Panc1 (cell line): Measurements from ENCODE around the gene COL27A1. TPM values are rescaled to one million over a fixed set of nuclear protein-coding genes. Genes with fewer than 3 reads are reported as not detected.

ENCODE experiments used
- ATAC-seq: fragments of 200-7000 bp; cut with Tn5 transposase; 2 replicates; pipeline ENCODE4 v1.9.1; 2020; ENCODE audit warnings: mild to moderate bottlenecking, moderate library complexity
- BruUV-seq: library from RNA; stranded (reverse); fragments of 400-500 nt; replicated peaks from 2 replicates; lab custom pipeline; 2021; lab: Mats Ljungman, UMichigan
- CTCF ChIA-PET: fragments of 300-600 bp; sonication (Branson Sonifier 250); formaldehyde crosslinking; loops from one replicate; lab custom pipeline; 2022; ENCODE audit warnings: antibody characterized with exemption; lab: Charles Lee
- POLR2A ChIA-PET: fragments of 300-600 bp; sonication (Branson Sonifier 250); formaldehyde crosslinking; loops from one replicate; lab custom pipeline; 2022; ENCODE audit warnings: antibody characterized with exemption; lab: Charles Lee
- DNase-seq: peaks from one replicate; pipeline ENCODE4 v3.0.0-alpha.2; 2010; ENCODE audit warnings: low read depth, low spot score
- H3K27ac ChIP-seq: 2 replicates; pipeline ENCODE4 v1.5.1; 2011; ENCODE audit warnings: mild to moderate bottlenecking, low read length, inconsistent platforms
- H3K27me3 ChIP-seq: fragments of 200-500 bp; sonication (Bioruptor generic); 2 replicates; pipeline ENCODE4 v1.6.0; 2014; ENCODE audit warnings: low read length, inconsistent platforms; ENCODE audit not compliant: control insufficient read depth, insufficient read depth
- H3K36me3 ChIP-seq: fragments of 200-500 bp; sonication (Bioruptor generic); 2 replicates; pipeline ENCODE4 v1.5.1; 2014; ENCODE audit warnings: inconsistent platforms, mild to moderate bottlenecking, low read length, moderate library complexity; ENCODE audit not compliant: control insufficient read depth, insufficient read depth
- H3K4me1 ChIP-seq: 2 replicates; pipeline ENCODE4 v1.5.1; 2011; ENCODE audit warnings: inconsistent platforms, mild to moderate bottlenecking, low read length, moderate library complexity; ENCODE audit not compliant: control insufficient read depth, insufficient read depth
- H3K4me3 ChIP-seq, 2 experiments: 2 replicates each; pipeline ENCODE4 v1.5.1; 2011 to 2012; ENCODE audit warnings: low read depth in 2 of 2, low read length in 2 of 2, mild to moderate bottlenecking in 2 of 2, inconsistent platforms in 1 of 2, moderate library complexity in 1 of 2
- H3K9me3 ChIP-seq: fragments of 200-500 bp; sonication (Bioruptor generic); 2 replicates; pipeline ENCODE4 v1.5.1; 2014; ENCODE audit warnings: low read depth, mild to moderate bottlenecking, inconsistent platforms, low read length, moderate library complexity; ENCODE audit not compliant: control insufficient read depth, insufficient read depth
- CTCF ChIP-seq: fragments of 450-650 bp; IDR thresholded peaks from 2 replicates; pipeline ENCODE4 v1.5.1; 2017; ENCODE audit warnings: mild to moderate bottlenecking
- POLR2AphosphoS5 ChIP-seq: IDR thresholded peaks from 2 replicates; pipeline ENCODE4 v1.6.1; 2012; ENCODE audit warnings: mild to moderate bottlenecking, low read depth, low read length, moderate library complexity
- REST ChIP-seq, 2 experiments: IDR thresholded peaks; 2 replicates each; pipeline ENCODE4 v1.6.1; 2011 to 2012; ENCODE audit warnings: low read depth in 2 of 2, control low read depth in 1 of 2, low read length in 1 of 2, mild to moderate bottlenecking in 1 of 2, moderate library complexity in 1 of 2; ENCODE audit not compliant: insufficient read depth in 1 of 2
- SIN3A ChIP-seq: IDR thresholded peaks from 2 replicates; pipeline ENCODE4 v1.6.1; 2012; ENCODE audit warnings: low read depth, mild to moderate bottlenecking, low read length, moderate library complexity, borderline replicate concordance; ENCODE audit not compliant: insufficient read depth
- TCF7L2 ChIP-seq: IDR thresholded peaks from 2 replicates; pipeline ENCODE4 v1.6.1; 2011; ENCODE audit warnings: mild to moderate bottlenecking, low read depth, low read length, inconsistent platforms
- in situ Hi-C: cut with HindIII; loops from 2 replicates; pipeline ENCODE4 v1.10.0; 2016; ENCODE audit warnings: low sequenced_read_pairs, low pct_unique_long_range_greater_than_20kb
- intact Hi-C: fragments of 100-400 bp; cut with micrococcal nuclease; formaldehyde crosslinking; loops from one replicate; pipeline ENCODE4 v1.10.0; 2022; ENCODE audit not compliant: unreplicated experiment
- total RNA-seq: library from RNA; stranded (reverse); gene quantifications from one replicate; pipeline ENCODE4 v1.2.1, GENCODE V29; 2021; ENCODE audit not compliant: unreplicated experiment

COL27A1 gene
- total RNA-seq, 1 experiment from 2014 or later, result 5.1 TPM

- TF ChIP-seq POLR2AphosphoS5, result no peak
- no peak for TF ChIP-seq SIN3A
- no peak for TF ChIP-seq REST (IDR thresholded peaks at IDR 0.05; ENCODE audit: insufficient read depth in 1 of 2, low read depth in 2 of 2, low read length in 1 of 2)
- TF ChIP-seq CTCF, result no peak
- no peak for TF ChIP-seq TCF7L2
- in situ Hi-C loops, result no loop called here
- no peaks in the 10 kb centered on the region for H3K4me1 ChIP-seq
- POLR2A ChIA-PET, result interaction anchor here (0.6 kb wide), 1 partner anchor 16 kb away, joined by 4 read pairs; no protein-coding TSS in a partner anchor
- intact Hi-C loops, result no loop called here
- BruUV-seq, result no TSS peak
- DNase-seq (no peak), ATAC-seq (no peak)
- no peak overlapping the region for H3K27ac ChIP-seq
- CTCF ChIA-PET, result no interaction called here
- H3K27me3 ChIP-seq, result no peaks in the 10 kb centered on the region
- H3K36me3 ChIP-seq, result no peaks in the 10 kb centered on the region
- H3K4me3 ChIP-seq, result no peak overlapping the region
- no peaks in the 10 kb centered on the region for H3K9me3 ChIP-seq
Measured at GRCh38 chr9:114236391-114237138, 81.2 kb downstream of the COL27A1 start.

GRCh38 chr9:114237247-114237646 lies 81.9 kb downstream of the COL27A1 start:
- TF ChIP-seq POLR2AphosphoS5 (no peak), TCF7L2 (no peak), SIN3A (no peak), CTCF (no peak), REST (IDR thresholded peaks at IDR 0.05; ENCODE audit: insufficient read depth in 1 of 2, low read depth in 2 of 2, low read length in 1 of 2) (no peak)
- Histone ChIP-seq H3K4me3 (no peak overlapping the region), H3K27me3 (no peaks in the 10 kb centered on the region), H3K4me1 (no peaks in the 10 kb centered on the region), H3K36me3 (no peaks in the 10 kb centered on the region), H3K27ac (no peak overlapping the region), H3K9me3 (no peaks in the 10 kb centered on the region)
- ChIA-PET POLR2A (no interaction called here), CTCF (interaction anchor here (0.6 kb wide), 1 partner anchor 53 kb away, joined by 6 read pairs; no protein-coding TSS in a partner anchor)
- intact Hi-C loops (no loop called here), in situ Hi-C loops (no loop called here)
- DNase-seq (no peak), ATAC-seq (no peak)
- BruUV-seq, result no TSS peak
